Measurements from ENCODE around the gene CFAP74.

The CFAP74 gene

DNA sequence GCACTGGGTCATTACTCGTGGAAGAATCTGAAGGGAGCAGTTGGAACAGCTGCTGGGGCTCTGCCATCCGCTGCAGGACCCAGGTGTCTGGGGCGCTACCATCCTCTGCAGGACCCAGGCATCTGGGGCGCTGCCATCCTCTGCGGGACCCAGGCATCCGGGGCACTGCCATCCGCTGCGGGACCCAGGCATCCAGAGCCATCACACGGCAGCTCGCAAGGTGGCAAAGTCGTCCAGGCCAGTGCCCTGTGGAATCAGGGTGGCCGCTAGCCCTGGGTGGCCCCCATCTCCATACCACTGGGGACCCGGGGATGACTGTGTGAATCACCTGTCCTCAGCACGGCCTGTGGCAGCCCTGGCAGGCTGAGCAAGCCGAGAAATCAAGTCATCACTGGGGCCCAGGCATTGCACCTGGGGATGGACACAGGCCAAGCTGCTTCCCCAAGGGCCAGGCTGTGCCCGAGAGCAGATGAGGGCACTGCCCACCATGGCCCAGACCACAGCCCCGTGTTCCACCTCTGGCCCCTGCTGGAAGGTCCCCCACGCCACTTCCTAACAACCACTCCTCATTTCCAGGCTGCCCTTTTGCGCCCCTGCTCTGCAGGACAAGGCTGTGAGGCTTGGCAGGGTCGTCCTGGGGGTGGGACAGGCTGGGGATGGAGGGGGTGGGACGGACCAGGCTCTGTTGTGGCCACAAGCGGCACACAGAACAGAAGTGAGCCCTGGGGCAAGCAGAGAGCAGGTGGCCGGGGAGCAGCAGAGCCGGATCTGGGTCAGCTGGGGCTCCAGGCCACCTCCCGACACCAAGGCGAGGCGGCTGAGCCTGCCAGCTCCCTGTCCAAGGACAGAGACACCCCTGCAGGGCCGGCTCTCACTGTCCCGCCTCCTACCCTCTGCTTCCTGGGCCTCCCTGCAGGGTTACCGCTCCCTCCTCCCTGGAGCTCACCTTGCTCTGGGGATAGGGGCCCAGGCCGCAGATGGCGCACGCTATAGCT, 28.3 kb upstream of the CFAP74 start:
- no CpG with 5 or more reads among the region's 33 CpGs for WGBS (ENCODE audit: extremely low coverage, insufficient coverage, insufficient read length)
- Histone ChIP-seq H3K4ac (ENCODE audit: low read depth, low read length) (no peak overlapping the region), H3K79me1 (ENCODE audit: low read length) (no peaks in the 10 kb centered on the region), H3K4me1 (ENCODE audit: control insufficient read depth in 1 of 2, insufficient read depth in 2 of 2, low read length in 2 of 2) (no peaks in the 10 kb centered on the region), H4K12ac (ENCODE audit: low read depth, low read length) (no peak overlapping the region), H3K9me3 (ENCODE audit: insufficient read depth, low read depth, low read length) (peaks cover 4% of the 10 kb centered on the region), H2BK120ac (ENCODE audit: insufficient read depth, low read length, poor library complexity) (no peak overlapping the region), H3K23ac (ENCODE audit: low read length) (no peak overlapping the region), H3K27ac (ENCODE audit: low read depth, low read length) (no peak overlapping the region), H3K18ac (ENCODE audit: low read length) (no peak overlapping the region), H3K36me3 (ENCODE audit: control insufficient read depth in 1 of 2, insufficient read depth in 2 of 2, low read length in 2 of 2) (no peaks in the 10 kb centered on the region), H3K14ac (ENCODE audit: low read length) (no peak overlapping the region), H3K9ac (ENCODE audit: low read length) (no peak overlapping the region), H2BK5ac (ENCODE audit: low read depth, low read length, poor library complexity) (no peak overlapping the region), H2AFZ (ENCODE audit: insufficient read depth, low read length, poor library complexity) (no peak overlapping the region), H3K4me2 (ENCODE audit: low read length) (no peak overlapping the region), H3K27me3 (ENCODE audit: insufficient read depth, low read length) (no peaks in the 10 kb centered on the region), H4K91ac (ENCODE audit: low read depth, low read length) (no peak overlapping the region), H3K79me2 (ENCODE audit: control insufficient read depth, insufficient read depth, low read length, poor library complexity) (no peaks in the 10 kb centered on the region), H3K4me3 (ENCODE audit: low read depth, low read length) (no peak overlapping the region), H2BK12ac (ENCODE audit: low read length) (no peak overlapping the region), H2AK5ac (ENCODE audit: low read length) (no peak overlapping the region), H4K8ac (ENCODE audit: low read depth, low read length) (no peak overlapping the region)
- DNase-seq, result no peak

DNA sequence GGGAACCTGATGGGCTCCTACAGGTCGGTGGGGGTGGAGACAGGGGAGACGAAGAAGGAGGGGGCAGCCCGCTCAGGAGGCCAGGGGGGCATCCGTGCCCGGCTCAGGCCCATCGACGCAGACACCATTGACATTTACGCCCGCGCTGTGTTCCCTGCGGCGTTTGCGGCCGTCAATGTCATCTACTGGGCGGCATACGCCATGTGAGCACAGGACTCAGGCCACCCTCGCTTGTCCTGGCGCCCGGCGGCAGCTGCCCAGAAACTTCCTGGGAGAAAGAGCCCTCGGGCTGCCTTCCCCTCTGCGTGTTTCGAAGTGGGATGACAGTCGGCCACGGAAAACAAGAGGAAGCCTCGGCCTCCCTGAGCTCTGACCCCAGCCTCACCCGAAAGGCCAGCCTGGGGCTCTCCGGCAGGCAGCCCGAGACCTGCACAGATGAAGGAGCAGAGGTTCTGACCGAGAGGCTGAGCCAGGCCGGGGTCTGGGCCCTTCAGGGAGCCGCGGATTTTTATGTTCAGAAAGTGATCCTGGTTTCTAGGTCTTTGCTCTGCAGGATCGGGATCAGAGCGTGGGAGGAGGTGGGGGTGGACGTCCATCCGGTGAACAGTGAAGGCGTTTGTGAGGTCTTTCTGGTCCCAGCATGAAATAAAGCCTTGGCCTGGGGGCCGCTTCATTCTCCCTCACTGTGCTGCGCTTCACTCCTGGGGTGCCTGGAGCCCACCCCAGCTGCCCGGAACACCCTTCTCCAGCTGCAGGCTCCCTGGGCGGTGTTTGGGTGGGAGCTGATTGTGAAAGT, 26.7 kb upstream of the CFAP74 start:
- no peak overlapping the region for H2BK12ac ChIP-seq (ENCODE audit: low read length)
- no peak overlapping the region for H2AK5ac ChIP-seq (ENCODE audit: low read length)
- peaks cover 4% of the 10 kb centered on the region for H3K9me3 ChIP-seq (ENCODE audit: insufficient read depth, low read depth, low read length)
- no peak overlapping the region for H4K91ac ChIP-seq (ENCODE audit: low read depth, low read length)
- H3K4me3 ChIP-seq (ENCODE audit: low read depth, low read length), result no peak overlapping the region
- no peak overlapping the region for H2BK120ac ChIP-seq (ENCODE audit: insufficient read depth, low read length, poor library complexity)
- no peak overlapping the region for H3K4me2 ChIP-seq (ENCODE audit: low read length)
- no peak overlapping the region for H3K27ac ChIP-seq (ENCODE audit: low read depth, low read length)
- H2AFZ ChIP-seq (ENCODE audit: insufficient read depth, low read length, poor library complexity), result no peak overlapping the region
- no peak overlapping the region for H4K8ac ChIP-seq (ENCODE audit: low read depth, low read length)
- DNase-seq, result no peak
- no peak overlapping the region for H3K23ac ChIP-seq (ENCODE audit: low read length)
- H3K79me2 ChIP-seq (ENCODE audit: control insufficient read depth, insufficient read depth, low read length, poor library complexity), result no peaks in the 10 kb centered on the region
- H3K9ac ChIP-seq (ENCODE audit: low read length), result no peak overlapping the region
- no peaks in the 10 kb centered on the region for H3K27me3 ChIP-seq (ENCODE audit: insufficient read depth, low read length)
- no peaks in the 10 kb centered on the region for H3K4me1 ChIP-seq (ENCODE audit: control insufficient read depth in 1 of 2, insufficient read depth in 2 of 2, low read length in 2 of 2)
- H4K12ac ChIP-seq (ENCODE audit: low read depth, low read length), result no peak overlapping the region
- no peak overlapping the region for H3K14ac ChIP-seq (ENCODE audit: low read length)
- H3K36me3 ChIP-seq (ENCODE audit: control insufficient read depth in 1 of 2, insufficient read depth in 2 of 2, low read length in 2 of 2), result no peaks in the 10 kb centered on the region
- no peaks in the 10 kb centered on the region for H3K79me1 ChIP-seq (ENCODE audit: low read length)
- no peak overlapping the region for H3K18ac ChIP-seq (ENCODE audit: low read length)
- WGBS (ENCODE audit: extremely low coverage, insufficient coverage, insufficient read length), result no CpG with 5 or more reads among the region's 42 CpGs
- no peak overlapping the region for H3K4ac ChIP-seq (ENCODE audit: low read depth, low read length)
- no peak overlapping the region for H2BK5ac ChIP-seq (ENCODE audit: low read depth, low read length, poor library complexity)

DNA sequence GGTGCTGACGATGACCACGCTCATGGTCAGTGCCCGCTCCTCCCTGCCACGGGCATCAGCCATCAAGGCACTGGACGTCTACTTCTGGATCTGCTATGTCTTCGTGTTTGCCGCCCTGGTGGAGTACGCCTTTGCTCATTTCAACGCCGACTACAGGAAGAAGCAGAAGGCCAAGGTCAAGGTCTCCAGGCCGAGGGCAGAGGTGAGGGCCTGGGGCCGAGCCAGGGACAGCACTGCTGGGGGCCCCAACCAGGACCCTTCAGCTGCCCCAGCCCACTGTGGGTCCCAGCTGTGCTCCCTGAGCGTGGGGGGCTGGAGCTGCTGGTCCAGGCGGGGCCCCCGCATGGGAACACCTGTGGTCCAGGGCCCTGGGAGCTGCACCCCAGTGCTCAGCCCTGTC, 26.0 kb upstream of the CFAP74 start:
- Histone ChIP-seq H3K36me3 (ENCODE audit: control insufficient read depth in 1 of 2, insufficient read depth in 2 of 2, low read length in 2 of 2) (no peaks in the 10 kb centered on the region), H2BK12ac (ENCODE audit: low read length) (no peak overlapping the region), H3K27ac (ENCODE audit: low read depth, low read length) (no peak overlapping the region), H4K91ac (ENCODE audit: low read depth, low read length) (no peak overlapping the region), H3K4ac (ENCODE audit: low read depth, low read length) (no peak overlapping the region), H3K27me3 (ENCODE audit: insufficient read depth, low read length) (no peaks in the 10 kb centered on the region), H3K9ac (ENCODE audit: low read length) (no peak overlapping the region), H2BK120ac (ENCODE audit: insufficient read depth, low read length, poor library complexity) (no peak overlapping the region), H4K8ac (ENCODE audit: low read depth, low read length) (no peak overlapping the region), H3K23ac (ENCODE audit: low read length) (no peak overlapping the region), H3K79me1 (ENCODE audit: low read length) (no peaks in the 10 kb centered on the region), H2AK5ac (ENCODE audit: low read length) (no peak overlapping the region), H3K4me2 (ENCODE audit: low read length) (no peak overlapping the region), H3K79me2 (ENCODE audit: control insufficient read depth, insufficient read depth, low read length, poor library complexity) (no peaks in the 10 kb centered on the region), H3K4me1 (ENCODE audit: control insufficient read depth in 1 of 2, insufficient read depth in 2 of 2, low read length in 2 of 2) (no peaks in the 10 kb centered on the region), H4K12ac (ENCODE audit: low read depth, low read length) (no peak overlapping the region), H3K18ac (ENCODE audit: low read length) (no peak overlapping the region), H3K14ac (ENCODE audit: low read length) (no peak overlapping the region), H2AFZ (ENCODE audit: insufficient read depth, low read length, poor library complexity) (no peak overlapping the region), H3K9me3 (ENCODE audit: insufficient read depth, low read depth, low read length) (peaks cover 4% of the 10 kb centered on the region), H2BK5ac (ENCODE audit: low read depth, low read length, poor library complexity) (no peak overlapping the region), H3K4me3 (ENCODE audit: low read depth, low read length) (no peak overlapping the region)
- no peak for DNase-seq
- no CpG with 5 or more reads among the region's 15 CpGs for WGBS (ENCODE audit: extremely low coverage, insufficient coverage, insufficient read length)

DNA sequence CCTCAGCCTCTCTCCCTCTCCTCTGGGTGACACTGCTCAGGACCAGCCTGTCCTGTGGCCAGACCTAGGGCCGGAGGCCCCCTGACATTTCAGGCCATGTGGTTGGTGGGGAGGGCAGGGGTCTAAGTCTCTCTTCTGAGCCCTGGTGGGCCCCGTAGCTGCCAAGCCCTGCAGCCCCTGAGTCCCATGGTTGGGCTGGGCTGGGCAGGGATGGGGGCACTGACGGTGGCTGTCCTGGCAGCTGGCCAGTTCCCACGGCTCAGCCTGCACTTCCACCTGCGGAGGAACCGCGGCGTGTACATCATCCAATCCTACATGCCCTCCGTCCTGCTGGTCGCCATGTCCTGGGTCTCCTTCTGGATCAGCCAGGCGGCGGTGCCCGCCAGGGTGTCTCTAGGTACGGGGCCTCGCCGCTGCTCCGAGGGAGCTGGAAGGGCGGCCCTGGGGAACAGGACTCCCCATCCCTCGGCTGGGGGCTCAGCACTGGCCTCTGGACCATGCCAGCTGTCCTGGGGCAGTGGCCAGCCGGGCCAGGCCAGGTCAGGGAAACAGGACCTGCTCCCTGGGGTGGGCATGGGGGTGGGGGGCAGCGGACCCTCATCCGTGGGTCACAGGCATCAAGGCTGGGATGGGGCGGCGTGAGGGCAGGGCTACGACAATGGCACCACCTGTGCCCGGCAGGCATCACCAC, 25.4 kb upstream of the CFAP74 start:
- no peaks in the 10 kb centered on the region for H3K27me3 ChIP-seq (ENCODE audit: insufficient read depth, low read length)
- no peak overlapping the region for H2AFZ ChIP-seq (ENCODE audit: insufficient read depth, low read length, poor library complexity)

More for the DNA sequence above, 25.4 kb upstream of the CFAP74 start:
- H3K18ac ChIP-seq (ENCODE audit: low read length), result no peak overlapping the region
- no peak overlapping the region for H4K8ac ChIP-seq (ENCODE audit: low read depth, low read length)
- no peak overlapping the region for H2BK5ac ChIP-seq (ENCODE audit: low read depth, low read length, poor library complexity)
- no CpG with 5 or more reads among the region's 26 CpGs for WGBS (ENCODE audit: extremely low coverage, insufficient coverage, insufficient read length)
- H4K91ac ChIP-seq (ENCODE audit: low read depth, low read length), result no peak overlapping the region
- H3K4me1 ChIP-seq (ENCODE audit: control insufficient read depth in 1 of 2, insufficient read depth in 2 of 2, low read length in 2 of 2), result no peaks in the 10 kb centered on the region
- no peaks in the 10 kb centered on the region for H3K36me3 ChIP-seq (ENCODE audit: control insufficient read depth in 1 of 2, insufficient read depth in 2 of 2, low read length in 2 of 2)
- no peak overlapping the region for H3K4me3 ChIP-seq (ENCODE audit: low read depth, low read length)
- H3K4me2 ChIP-seq (ENCODE audit: low read length), result no peak overlapping the region
- H3K9ac ChIP-seq (ENCODE audit: low read length), result no peak overlapping the region
- H3K79me1 ChIP-seq (ENCODE audit: low read length), result no peaks in the 10 kb centered on the region
- no peak overlapping the region for H3K14ac ChIP-seq (ENCODE audit: low read length)
- no peak overlapping the region for H3K27ac ChIP-seq (ENCODE audit: low read depth, low read length)
- no peak overlapping the region for H3K4ac ChIP-seq (ENCODE audit: low read depth, low read length)
- H2AK5ac ChIP-seq (ENCODE audit: low read length), result no peak overlapping the region
- H2BK12ac ChIP-seq (ENCODE audit: low read length), result no peak overlapping the region
- no peak overlapping the region for H2BK120ac ChIP-seq (ENCODE audit: insufficient read depth, low read length, poor library complexity)
- H4K12ac ChIP-seq (ENCODE audit: low read depth, low read length), result no peak overlapping the region
- H3K79me2 ChIP-seq (ENCODE audit: control insufficient read depth, insufficient read depth, low read length, poor library complexity), result no peaks in the 10 kb centered on the region
- H3K23ac ChIP-seq (ENCODE audit: low read length), result no peak overlapping the region
- peaks cover 4% of the 10 kb centered on the region for H3K9me3 ChIP-seq (ENCODE audit: insufficient read depth, low read depth, low read length)
- DNase-seq, result no peak

Data from trophoblast cell (in vitro differentiated cells and primary cell).